WTC11 (cell line): Measurements from ENCODE around the gene PFKFB4. TPM values are rescaled to one million over a fixed set of nuclear protein-coding genes. Genes with fewer than 3 reads are reported as not detected.
A peak's percentile ranks its signal among the peaks of the same experiment; 100 is the strongest.
"Not testable (repeated sequence)": the region's sequence is repeated elsewhere in the genome, so short reads cannot be mapped to it uniquely, and the experiment has no call there.

Experiments
- ATAC-seq: fragments of 200-7000 bp; cut with Tn5 transposase; 2 replicates; pipeline ENCODE4 v1.10.0; 2021; ENCODE audit warnings: mild to moderate bottlenecking, moderate library complexity
- CTCF ChIA-PET: fragments of 300-600 bp; sonication (Branson Sonifier 250); formaldehyde crosslinking; loops from one replicate; lab custom pipeline; 2021; ENCODE audit warnings: antibody characterized with exemption; lab: Charles Lee
- POLR2A ChIA-PET: fragments of 350-600 bp; sonication (Branson Sonifier 250); formaldehyde crosslinking; loops from one replicate; lab custom pipeline; 2021; ENCODE audit warnings: antibody characterized with exemption; lab: Charles Lee
- DNase-seq: peaks from one replicate; pipeline ENCODE4 v3.0.0; 2021; ENCODE audit warnings: low spot score
- H3K27ac Mint-ChIP-seq: 2 replicates; pipeline ENCODE4 v1.8.0; 2021; ENCODE audit warnings: mixed read lengths
- H3K27me3 Mint-ChIP-seq: 2 replicates; pipeline ENCODE4 v1.8.0; 2021; ENCODE audit warnings: low read depth, mild to moderate bottlenecking, moderate library complexity, mixed read lengths
- H3K36me3 Mint-ChIP-seq: 2 replicates; pipeline ENCODE4 v1.8.0; 2021; ENCODE audit warnings: mixed read lengths
- H3K4me1 Mint-ChIP-seq: 2 replicates; pipeline ENCODE4 v1.8.0; 2022; ENCODE audit warnings: mixed read lengths
- H3K4me3 Mint-ChIP-seq: 2 replicates; pipeline ENCODE4 v1.8.0; 2021; ENCODE audit warnings: mild to moderate bottlenecking, moderate library complexity, mixed read lengths
- H3K9me3 Mint-ChIP-seq: 2 replicates; pipeline ENCODE4 v1.8.0; 2021; ENCODE audit warnings: mixed read lengths
- CREB1 ChIP-seq: sonication (generic); formaldehyde crosslinking; IDR thresholded peaks from 2 replicates; pipeline ENCODE4 v1.8.0; 2023; ENCODE audit warnings: mild to moderate bottlenecking, missing genetic modification reagents
- ELF4 ChIP-seq: sonication (generic); formaldehyde crosslinking; IDR thresholded peaks from 2 replicates; pipeline ENCODE4 v1.8.1; 2022; ENCODE audit warnings: low read depth, mild to moderate bottlenecking, moderate library complexity, missing genetic modification reagents
- GRHL2 ChIP-seq: fragments of 250-450 bp; sonication (Bioruptor Pico); IDR thresholded peaks from 2 replicates; pipeline ENCODE4 v1.8.0; 2022; ENCODE audit warnings: mild to moderate bottlenecking, moderate library complexity; ENCODE audit not compliant: insufficient replicate concordance, severe bottlenecking
- HMGA2 ChIP-seq: fragments of 250-450 bp; sonication (Bioruptor Pico); IDR thresholded peaks from 2 replicates; pipeline ENCODE4 v1.4.0; 2021; ENCODE audit warnings: mild to moderate bottlenecking, moderate library complexity
- JAZF1 ChIP-seq: fragments of 250-450 bp; sonication (Bioruptor Pico); IDR thresholded peaks from 2 replicates; pipeline ENCODE4 v1.9.0; 2021; ENCODE audit warnings: moderate library complexity, mild to moderate bottlenecking, inconsistent platforms
- MXD4 ChIP-seq: fragments of 250-450 bp; sonication (Bioruptor Pico); IDR thresholded peaks from 2 replicates; pipeline ENCODE4 v1.8.0; 2021; ENCODE audit warnings: mild to moderate bottlenecking, moderate library complexity, borderline replicate concordance
- NFATC4 ChIP-seq: fragments of 250-450 bp; sonication (Bioruptor Pico); IDR thresholded peaks from 2 replicates; pipeline ENCODE4 v1.9.0; 2021; ENCODE audit warnings: mild to moderate bottlenecking
- NR3C1 ChIP-seq: sonication (generic); formaldehyde crosslinking; conservative IDR thresholded peaks from 2 replicates; pipeline ENCODE4 v1.8.1; 2023; ENCODE audit warnings: low read depth, mild to moderate bottlenecking, missing genetic modification reagents
- ZNF121 ChIP-seq: sonication (generic); formaldehyde crosslinking; IDR thresholded peaks from 2 replicates; pipeline ENCODE4 v1.8.0; 2023; ENCODE audit warnings: missing genetic modification reagents
- ZNF138 ChIP-seq: sonication (generic); formaldehyde crosslinking; conservative IDR thresholded peaks from 2 replicates; pipeline ENCODE4 v1.8.1; 2022; ENCODE audit warnings: mild to moderate bottlenecking, moderate library complexity, missing genetic modification reagents
- total RNA-seq: library from RNA; stranded (reverse); gene quantifications from 3 replicates; pipeline ENCODE4 v1.2.3, GENCODE V29; 2021
- TF ChIP-seq, protein P1 (sequence below): sonication (generic); formaldehyde crosslinking; IDR thresholded peaks from 2 replicates; pipeline ENCODE4 v1.8.1; 2022; ENCODE audit warnings: mild to moderate bottlenecking, moderate library complexity, missing genetic modification reagents
- TF ChIP-seq, protein P2 (sequence below): sonication (generic); formaldehyde crosslinking; conservative IDR thresholded peaks from 2 replicates; pipeline ENCODE4 v1.8.1; 2023; ENCODE audit warnings: mild to moderate bottlenecking, low read depth, missing genetic modification reagents, moderate library complexity
- TF ChIP-seq, protein P3 (sequence below): sonication (generic); formaldehyde crosslinking; IDR thresholded peaks from 2 replicates; pipeline ENCODE4 v1.8.0; 2023; ENCODE audit warnings: mild to moderate bottlenecking, missing genetic modification reagents
- TF ChIP-seq, protein P4 (sequence below): sonication (generic); formaldehyde crosslinking; IDR thresholded peaks from 2 replicates; pipeline ENCODE4 v1.8.1; 2023; ENCODE audit warnings: mild to moderate bottlenecking, missing genetic modification reagents
- TF ChIP-seq, protein P5 (sequence below): sonication (generic); formaldehyde crosslinking; IDR thresholded peaks from 2 replicates; pipeline ENCODE4 v1.8.1; 2022; ENCODE audit warnings: low read depth, missing genetic modification reagents, borderline replicate concordance

PFKFB4 gene
- total RNA-seq, 1 experiment from 2014 or later = 18.0 TPM

DNA sequence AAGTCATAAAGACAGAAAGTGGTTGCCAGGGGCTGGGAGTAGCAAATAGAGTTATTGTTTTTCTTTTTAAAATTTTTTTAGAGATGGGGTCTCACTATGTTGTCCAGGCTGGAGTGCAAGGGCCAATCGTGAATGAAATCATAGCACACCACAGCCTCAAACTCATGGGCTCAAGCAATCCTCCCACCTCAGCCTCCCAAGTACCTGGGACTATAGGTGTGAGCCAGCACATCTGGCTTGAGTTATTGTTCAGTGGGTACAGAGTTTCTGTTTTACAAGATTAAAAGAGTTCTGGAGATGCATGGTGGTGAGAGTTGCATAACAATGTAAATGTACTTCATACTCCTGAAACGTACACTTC lies 23.6 kb downstream of the PFKFB4 start:
- Mint-ChIP-seq H3K9me3 (no peaks in the 10 kb centered on the region), H3K27ac (no peak overlapping the region), H3K36me3 (peaks cover 68% of the 10 kb centered on the region), H3K4me3 (no peak overlapping the region), H3K4me1 (no peaks in the 10 kb centered on the region), H3K27me3 (no peaks in the 10 kb centered on the region)
- ChIA-PET POLR2A (no interaction called here), CTCF (interaction anchor here (3.6 kb wide), 1 partner anchor 97 kb away, joined by 18 read pairs; no protein-coding TSS in a partner anchor)
- TF ChIP-seq ZNF121 (CRISPR knock-in tag) (0 out of 2 replicates have a peak, but pooled peaks have one; percentile 24), MXD4 (CRISPR knock-in tag) (no peak)
- DNase-seq (no peak), ATAC-seq (no peak)

DNA sequence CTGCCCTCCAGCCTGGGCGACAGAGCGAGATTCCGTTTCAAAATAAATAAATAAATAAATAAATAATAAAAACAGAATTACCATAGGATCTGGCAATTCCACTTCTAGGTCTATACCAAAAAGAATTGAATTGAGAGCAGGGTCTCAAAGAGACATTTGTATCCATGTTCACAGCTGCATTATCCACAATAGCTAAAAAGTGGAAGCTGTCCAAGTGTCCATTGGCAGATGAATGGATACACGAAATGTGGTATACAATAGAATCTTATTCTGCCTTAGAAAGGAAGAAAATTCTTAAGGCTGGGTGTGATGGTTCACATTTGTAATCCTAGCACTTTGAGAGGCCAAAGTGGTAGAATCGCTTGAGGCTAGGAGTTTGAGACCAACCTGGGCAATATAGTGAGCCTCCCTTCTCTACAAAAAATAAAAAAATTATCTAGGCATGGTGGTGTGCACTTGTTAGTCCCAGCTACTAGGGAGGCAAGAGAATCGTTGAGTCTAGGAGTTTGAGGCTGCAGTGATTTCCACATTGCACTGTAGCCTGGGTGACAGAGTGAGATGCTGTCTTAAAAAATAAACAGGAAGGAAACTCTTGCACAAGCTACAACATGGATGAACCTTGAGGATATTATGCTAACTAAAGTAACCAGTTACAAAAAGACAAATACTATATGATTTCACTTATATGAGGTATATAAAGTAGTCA lies 24.2 kb downstream of the PFKFB4 start:
- ChIA-PET POLR2A (interaction anchor here (0.5 kb wide), 1 partner anchor 43 kb away, joined by 9 read pairs; no protein-coding TSS in a partner anchor), CTCF (interaction anchor here (3.6 kb wide), 1 partner anchor 96 kb away, joined by 18 read pairs; no protein-coding TSS in a partner anchor)
- H3K4me3 Mint-ChIP-seq = no peak overlapping the region
- H3K27ac Mint-ChIP-seq = no peak overlapping the region
- H3K9me3 Mint-ChIP-seq = peaks cover under 1% of the 10 kb centered on the region; the same call in 1 of the 2 replicates
- no peaks in the 10 kb centered on the region for H3K4me1 Mint-ChIP-seq
- ATAC-seq (no peak), DNase-seq (no peak)
- H3K27me3 Mint-ChIP-seq = no peaks in the 10 kb centered on the region
- TF ChIP-seq, protein P1, sequence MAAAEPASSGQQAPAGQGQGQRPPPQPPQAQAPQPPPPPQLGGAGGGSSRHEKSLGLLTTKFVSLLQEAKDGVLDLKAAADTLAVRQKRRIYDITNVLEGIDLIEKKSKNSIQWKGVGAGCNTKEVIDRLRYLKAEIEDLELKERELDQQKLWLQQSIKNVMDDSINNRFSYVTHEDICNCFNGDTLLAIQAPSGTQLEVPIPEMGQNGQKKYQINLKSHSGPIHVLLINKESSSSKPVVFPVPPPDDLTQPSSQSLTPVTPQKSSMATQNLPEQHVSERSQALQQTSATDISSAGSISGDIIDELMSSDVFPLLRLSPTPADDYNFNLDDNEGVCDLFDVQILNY = no peak
- TF ChIP-seq NR3C1 (CRISPR knock-in tag) = no peak
- no peak for TF ChIP-seq JAZF1 (CRISPR knock-in tag)
- no peak for TF ChIP-seq HMGA2 (CRISPR knock-in tag)
- TF ChIP-seq ZNF138 = no peak
- no peak for TF ChIP-seq GRHL2 (CRISPR knock-in tag)
- H3K36me3 Mint-ChIP-seq = peaks cover 69% of the 10 kb centered on the region

DNA sequence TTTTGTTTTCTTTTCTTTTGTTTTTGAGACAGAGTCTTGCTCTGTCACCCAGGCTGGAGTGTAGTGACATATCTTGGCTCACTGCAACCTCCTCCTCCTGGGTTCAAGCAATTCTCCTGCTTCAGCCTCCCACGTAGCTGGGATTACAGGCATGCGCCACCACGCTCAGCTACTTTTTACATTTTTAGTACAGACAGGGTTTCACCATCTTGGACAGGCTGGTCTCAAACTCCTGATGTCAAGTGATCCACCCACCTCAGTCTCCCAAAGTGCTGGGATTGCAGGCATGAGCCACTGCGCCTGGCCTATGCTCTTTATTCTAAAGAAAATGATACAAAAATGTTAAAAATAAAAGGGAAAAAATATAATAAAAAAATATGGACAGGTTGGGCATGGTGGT lies 25.9 kb downstream of the PFKFB4 start:
- CTCF ChIA-PET = interaction anchor here (0.8 to 1.9 kb wide), 3 partner anchors 19 to 104 kb away, joined by 3 to 6 read pairs (median 4); partner anchors contain the start of gene SLC26A6
- H3K4me3 Mint-ChIP-seq, H3K4me1 Mint-ChIP-seq, DNase-seq, POLR2A ChIA-PET, H3K27me3 Mint-ChIP-seq, H3K27ac Mint-ChIP-seq, H3K9me3 Mint-ChIP-seq, ATAC-seq: not testable (repeated sequence)
- H3K36me3 Mint-ChIP-seq = peaks cover 70% of the 10 kb centered on the region

DNA sequence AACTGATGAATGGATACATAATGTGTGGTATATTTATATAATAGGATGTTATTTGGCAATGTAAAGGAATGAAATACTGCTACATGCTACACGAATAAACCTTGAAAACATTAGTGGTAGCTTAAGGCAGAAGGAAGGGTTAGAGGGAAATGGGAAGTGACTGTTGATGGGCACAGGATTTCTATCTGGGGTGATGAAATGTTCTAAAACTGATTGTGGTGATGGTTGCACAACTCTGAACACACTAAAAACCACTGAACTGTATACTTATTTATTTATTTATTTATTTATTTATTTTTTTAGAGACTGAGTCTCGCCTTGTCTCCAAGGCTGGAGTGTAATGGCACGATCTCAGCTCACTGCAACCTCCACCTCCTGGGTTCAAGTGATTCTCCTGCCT lies 27.8 kb downstream of the PFKFB4 start:
- DNase-seq (no peak), ATAC-seq (no peak)
- Mint-ChIP-seq H3K27me3 (no peaks in the 10 kb centered on the region), H3K36me3 (peaks cover 62% of the 10 kb centered on the region), H3K4me3 (no peak overlapping the region), H3K4me1 (no peaks in the 10 kb centered on the region), H3K9me3 (peaks cover 4% of the 10 kb centered on the region; the same call in 1 of the 2 replicates), H3K27ac (no peak overlapping the region)
- ChIA-PET CTCF (interaction anchor here (1.0 kb wide), 1 partner anchor 93 kb away, joined by 4 read pairs; no protein-coding TSS in a partner anchor), POLR2A (no interaction called here)
- TF ChIP-seq ELF4 (no peak), NFATC4 (CRISPR knock-in tag) (no peak), NR3C1 (CRISPR knock-in tag) (no peak), CREB1 (CRISPR knock-in tag) (no peak), ZNF138 (no peak)
- TF ChIP-seq, protein P1 = no peak
- TF ChIP-seq, protein P2, sequence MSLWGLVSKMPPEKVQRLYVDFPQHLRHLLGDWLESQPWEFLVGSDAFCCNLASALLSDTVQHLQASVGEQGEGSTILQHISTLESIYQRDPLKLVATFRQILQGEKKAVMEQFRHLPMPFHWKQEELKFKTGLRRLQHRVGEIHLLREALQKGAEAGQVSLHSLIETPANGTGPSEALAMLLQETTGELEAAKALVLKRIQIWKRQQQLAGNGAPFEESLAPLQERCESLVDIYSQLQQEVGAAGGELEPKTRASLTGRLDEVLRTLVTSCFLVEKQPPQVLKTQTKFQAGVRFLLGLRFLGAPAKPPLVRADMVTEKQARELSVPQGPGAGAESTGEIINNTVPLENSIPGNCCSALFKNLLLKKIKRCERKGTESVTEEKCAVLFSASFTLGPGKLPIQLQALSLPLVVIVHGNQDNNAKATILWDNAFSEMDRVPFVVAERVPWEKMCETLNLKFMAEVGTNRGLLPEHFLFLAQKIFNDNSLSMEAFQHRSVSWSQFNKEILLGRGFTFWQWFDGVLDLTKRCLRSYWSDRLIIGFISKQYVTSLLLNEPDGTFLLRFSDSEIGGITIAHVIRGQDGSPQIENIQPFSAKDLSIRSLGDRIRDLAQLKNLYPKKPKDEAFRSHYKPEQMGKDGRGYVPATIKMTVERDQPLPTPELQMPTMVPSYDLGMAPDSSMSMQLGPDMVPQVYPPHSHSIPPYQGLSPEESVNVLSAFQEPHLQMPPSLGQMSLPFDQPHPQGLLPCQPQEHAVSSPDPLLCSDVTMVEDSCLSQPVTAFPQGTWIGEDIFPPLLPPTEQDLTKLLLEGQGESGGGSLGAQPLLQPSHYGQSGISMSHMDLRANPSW = no peak
- TF ChIP-seq, protein P3, sequence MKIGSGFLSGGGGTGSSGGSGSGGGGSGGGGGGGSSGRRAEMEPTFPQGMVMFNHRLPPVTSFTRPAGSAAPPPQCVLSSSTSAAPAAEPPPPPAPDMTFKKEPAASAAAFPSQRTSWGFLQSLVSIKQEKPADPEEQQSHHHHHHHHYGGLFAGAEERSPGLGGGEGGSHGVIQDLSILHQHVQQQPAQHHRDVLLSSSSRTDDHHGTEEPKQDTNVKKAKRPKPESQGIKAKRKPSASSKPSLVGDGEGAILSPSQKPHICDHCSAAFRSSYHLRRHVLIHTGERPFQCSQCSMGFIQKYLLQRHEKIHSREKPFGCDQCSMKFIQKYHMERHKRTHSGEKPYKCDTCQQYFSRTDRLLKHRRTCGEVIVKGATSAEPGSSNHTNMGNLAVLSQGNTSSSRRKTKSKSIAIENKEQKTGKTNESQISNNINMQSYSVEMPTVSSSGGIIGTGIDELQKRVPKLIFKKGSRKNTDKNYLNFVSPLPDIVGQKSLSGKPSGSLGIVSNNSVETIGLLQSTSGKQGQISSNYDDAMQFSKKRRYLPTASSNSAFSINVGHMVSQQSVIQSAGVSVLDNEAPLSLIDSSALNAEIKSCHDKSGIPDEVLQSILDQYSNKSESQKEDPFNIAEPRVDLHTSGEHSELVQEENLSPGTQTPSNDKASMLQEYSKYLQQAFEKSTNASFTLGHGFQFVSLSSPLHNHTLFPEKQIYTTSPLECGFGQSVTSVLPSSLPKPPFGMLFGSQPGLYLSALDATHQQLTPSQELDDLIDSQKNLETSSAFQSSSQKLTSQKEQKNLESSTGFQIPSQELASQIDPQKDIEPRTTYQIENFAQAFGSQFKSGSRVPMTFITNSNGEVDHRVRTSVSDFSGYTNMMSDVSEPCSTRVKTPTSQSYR = no peak
- TF ChIP-seq, protein P4, sequence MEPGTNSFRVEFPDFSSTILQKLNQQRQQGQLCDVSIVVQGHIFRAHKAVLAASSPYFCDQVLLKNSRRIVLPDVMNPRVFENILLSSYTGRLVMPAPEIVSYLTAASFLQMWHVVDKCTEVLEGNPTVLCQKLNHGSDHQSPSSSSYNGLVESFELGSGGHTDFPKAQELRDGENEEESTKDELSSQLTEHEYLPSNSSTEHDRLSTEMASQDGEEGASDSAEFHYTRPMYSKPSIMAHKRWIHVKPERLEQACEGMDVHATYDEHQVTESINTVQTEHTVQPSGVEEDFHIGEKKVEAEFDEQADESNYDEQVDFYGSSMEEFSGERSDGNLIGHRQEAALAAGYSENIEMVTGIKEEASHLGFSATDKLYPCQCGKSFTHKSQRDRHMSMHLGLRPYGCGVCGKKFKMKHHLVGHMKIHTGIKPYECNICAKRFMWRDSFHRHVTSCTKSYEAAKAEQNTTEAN (CRISPR knock-in tag) = no peak
- TF ChIP-seq, protein P5, sequence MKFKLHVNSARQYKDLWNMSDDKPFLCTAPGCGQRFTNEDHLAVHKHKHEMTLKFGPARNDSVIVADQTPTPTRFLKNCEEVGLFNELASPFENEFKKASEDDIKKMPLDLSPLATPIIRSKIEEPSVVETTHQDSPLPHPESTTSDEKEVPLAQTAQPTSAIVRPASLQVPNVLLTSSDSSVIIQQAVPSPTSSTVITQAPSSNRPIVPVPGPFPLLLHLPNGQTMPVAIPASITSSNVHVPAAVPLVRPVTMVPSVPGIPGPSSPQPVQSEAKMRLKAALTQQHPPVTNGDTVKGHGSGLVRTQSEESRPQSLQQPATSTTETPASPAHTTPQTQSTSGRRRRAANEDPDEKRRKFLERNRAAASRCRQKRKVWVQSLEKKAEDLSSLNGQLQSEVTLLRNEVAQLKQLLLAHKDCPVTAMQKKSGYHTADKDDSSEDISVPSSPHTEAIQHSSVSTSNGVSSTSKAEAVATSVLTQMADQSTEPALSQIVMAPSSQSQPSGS (CRISPR knock-in tag) = no peak
